ENCODE data around the gene PSMB7. TPM values are rescaled to one million over a fixed set of nuclear protein-coding genes. Genes with fewer than 3 reads are reported as not detected.

The PSMB7 gene
- 82.8 and 179 TPM in 2 replicates for total RNA-seq (2014; rRNA removed; shearing (Covaris generic); ENCODE audit: low replicate concordance)

DNA sequence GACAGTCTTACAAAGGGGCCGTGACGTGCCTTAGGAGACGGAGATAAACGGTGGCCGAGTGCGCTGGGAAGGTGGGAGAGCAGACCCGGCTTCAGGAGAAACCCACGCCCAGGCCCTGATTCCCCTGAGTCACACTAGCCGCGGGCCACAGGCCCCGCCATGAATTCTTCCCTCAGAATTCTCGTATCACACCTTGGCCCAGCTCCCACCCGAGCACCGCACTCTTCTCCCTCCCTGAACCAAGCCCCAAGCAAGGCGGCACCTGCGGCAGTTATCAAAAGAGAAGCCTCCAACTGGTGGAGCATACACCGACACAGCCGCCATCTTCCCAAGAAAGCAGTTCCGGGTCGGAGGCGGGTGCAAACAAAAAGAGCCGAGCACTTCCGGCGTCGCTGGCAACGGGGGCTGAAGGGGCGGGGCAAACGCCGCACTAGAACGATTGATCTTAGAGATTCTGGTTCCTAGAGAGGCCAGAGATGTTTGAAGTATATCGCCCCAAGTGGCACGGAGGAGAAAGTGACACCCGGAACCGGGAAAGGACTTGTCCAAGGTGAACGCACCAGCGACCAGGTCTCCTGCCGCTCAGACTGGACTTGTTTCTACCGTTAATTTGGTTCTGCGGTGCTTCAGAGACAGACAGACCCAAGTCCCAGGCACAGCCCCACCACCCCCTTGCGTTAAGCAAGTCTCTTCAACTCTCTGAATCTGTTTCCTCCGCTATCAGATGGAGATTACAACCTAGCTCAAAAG lies at the start of gene PSMB7:
TSS of gene PSMB7 (minus strand) at position 341 of the 750 bp plus-strand sequence. CDS start at position 324, 17 bp downstream.
- no peaks in the 10 kb centered on the region for H3K27me3 ChIP-seq
- peak within 1 kb of the TSS; percentile 94 for H3K4me3 ChIP-seq
- peaks cover 47% of the 10 kb centered on the region for H3K36me3 ChIP-seq
- H3K9me3 ChIP-seq: peaks cover 5% of the 10 kb centered on the region
- peak; percentile 93 for DNase-seq

DNA sequence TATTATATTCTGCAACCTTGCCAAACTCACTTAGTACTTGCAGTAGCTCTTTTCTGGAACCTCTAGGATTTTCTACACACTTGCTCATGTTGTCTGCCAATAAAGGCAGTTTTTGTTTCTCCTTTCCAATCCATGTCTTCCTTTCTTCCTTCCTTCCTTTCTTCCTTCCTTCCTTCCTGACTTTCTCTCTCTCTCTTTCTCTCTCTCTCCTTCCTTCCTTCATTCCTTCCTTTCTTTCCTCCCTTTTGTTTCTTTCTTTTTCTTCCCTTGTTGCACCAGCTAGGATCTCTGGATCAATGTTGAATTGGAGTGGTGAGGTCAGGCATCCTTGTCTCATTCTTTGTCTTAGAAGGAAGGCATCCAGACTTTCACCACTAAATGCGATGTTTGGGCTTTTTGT lies 47.5 kb upstream of the PSMB7 start:
- no peaks in the 10 kb centered on the region for H3K36me3 ChIP-seq
- no peak for DNase-seq
- H3K9me3 ChIP-seq: no peaks in the 10 kb centered on the region; the same call in 1 of the 2 replicates
- H3K4me3 ChIP-seq: no peak overlapping the region
- peaks cover 11% of the 10 kb centered on the region for H3K27me3 ChIP-seq

DNA sequence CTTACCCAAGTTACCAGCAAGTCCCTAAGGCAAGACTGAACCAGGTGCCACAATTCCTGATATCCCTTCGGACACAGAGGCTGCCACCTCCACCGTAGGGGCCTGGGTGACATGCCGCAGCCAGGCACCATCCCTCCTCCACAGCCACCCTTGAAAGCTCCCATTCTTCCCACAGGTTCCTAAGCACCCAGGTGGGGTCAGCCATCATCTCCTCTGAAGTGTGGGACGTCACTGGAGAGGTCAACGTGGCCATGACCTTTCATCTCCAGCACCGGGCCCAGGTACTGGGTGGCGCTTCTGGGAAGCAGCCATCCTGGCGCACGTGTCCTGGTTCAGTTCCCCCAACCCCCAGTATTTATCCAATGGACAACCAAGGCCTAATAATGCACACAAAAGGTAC lies 43.2 kb upstream of the PSMB7 start:
- DNase-seq: no peak
- no peak overlapping the region for H3K4me3 ChIP-seq
- H3K36me3 ChIP-seq: no peaks in the 10 kb centered on the region
- peaks cover 11% of the 10 kb centered on the region for H3K27me3 ChIP-seq
- no peaks in the 10 kb centered on the region; the same call in 1 of the 2 replicates for H3K9me3 ChIP-seq

- H3K9me3 ChIP-seq: no peaks in the 10 kb centered on the region
- peaks cover 8% of the 10 kb centered on the region for H3K27me3 ChIP-seq
- H3K4me3 ChIP-seq: no peak overlapping the region
- DNase-seq: no peak
- no peaks in the 10 kb centered on the region for H3K36me3 ChIP-seq
Measured at GRCh38 chr9:124457887-124458431, 42.7 kb upstream of the PSMB7 start.

GRCh38 chr9:124457079-124457886 lies 42.0 kb upstream of the PSMB7 start:
- Histone ChIP-seq H3K9me3 (no peaks in the 10 kb centered on the region), H3K4me3 (no peak overlapping the region), H3K36me3 (no peaks in the 10 kb centered on the region), H3K27me3 (0 out of 2 replicates have a peak, but pooled peaks cover 3% of the 10 kb centered on the region)
- no peak for DNase-seq

DNA sequence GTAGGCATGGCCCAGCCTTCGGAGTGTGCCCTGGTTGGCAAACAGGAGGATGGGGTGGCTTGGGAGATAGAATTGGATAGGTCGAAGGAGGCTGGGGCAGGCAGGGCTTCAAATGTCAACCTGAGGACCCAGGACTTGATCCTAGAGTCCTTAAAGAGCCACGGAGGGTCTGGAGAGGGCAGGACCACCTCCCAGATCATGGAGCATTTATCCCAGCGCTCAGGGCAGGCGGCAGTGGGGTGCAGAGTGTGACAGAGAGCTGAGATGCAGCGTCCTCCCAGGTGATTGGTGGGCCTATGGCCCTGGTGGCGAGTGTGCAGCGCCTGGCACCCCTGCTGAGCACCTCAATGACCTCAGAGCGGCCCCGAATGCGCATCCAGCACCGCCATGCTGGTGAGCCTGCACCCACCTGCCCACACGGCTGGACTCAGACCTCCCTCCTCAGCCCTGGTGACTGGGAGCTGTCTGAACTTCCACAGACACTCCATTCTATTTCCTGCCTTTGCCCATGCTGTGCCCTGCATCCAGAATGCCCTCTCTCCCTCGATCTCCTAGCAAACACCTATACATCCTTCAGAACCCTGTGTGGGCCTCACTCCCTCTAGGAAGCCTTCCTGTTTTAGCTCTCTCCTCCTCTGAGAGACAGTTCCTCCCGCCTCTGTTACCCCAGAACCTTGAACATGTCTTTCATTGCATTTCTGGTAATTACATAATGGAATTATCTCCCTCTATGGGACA lies 41.3 kb upstream of the PSMB7 start:
- Histone ChIP-seq H3K36me3 (no peaks in the 10 kb centered on the region), H3K4me3 (no peak overlapping the region), H3K27me3 (0 out of 2 replicates have a peak, but pooled peaks cover 2% of the 10 kb centered on the region), H3K9me3 (no peaks in the 10 kb centered on the region)
- no peak for DNase-seq

DNA sequence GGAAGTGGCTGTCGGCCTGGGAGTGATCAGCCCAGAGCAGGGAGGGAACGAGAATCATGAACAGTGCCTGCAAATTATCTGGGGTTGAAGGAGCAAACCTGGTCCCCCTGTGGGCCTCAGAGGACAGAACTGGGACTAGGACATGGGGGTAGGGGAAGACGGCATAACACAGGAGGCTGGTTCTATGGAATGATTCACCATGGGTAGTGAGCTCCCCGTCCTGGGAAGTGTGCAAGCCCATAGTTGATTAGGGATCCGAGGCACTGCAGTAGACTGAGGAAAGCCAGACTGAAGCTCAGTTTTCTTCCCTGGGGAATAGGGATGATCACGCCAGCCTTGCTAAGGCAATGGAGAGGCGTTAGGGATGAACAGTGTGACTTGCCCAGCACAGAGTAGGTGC lies 40.6 kb upstream of the PSMB7 start:
- Histone ChIP-seq H3K9me3 (no peaks in the 10 kb centered on the region), H3K36me3 (no peaks in the 10 kb centered on the region), H3K4me3 (no peak overlapping the region), H3K27me3 (no peaks in the 10 kb centered on the region)
- DNase-seq: no peak

DNA sequence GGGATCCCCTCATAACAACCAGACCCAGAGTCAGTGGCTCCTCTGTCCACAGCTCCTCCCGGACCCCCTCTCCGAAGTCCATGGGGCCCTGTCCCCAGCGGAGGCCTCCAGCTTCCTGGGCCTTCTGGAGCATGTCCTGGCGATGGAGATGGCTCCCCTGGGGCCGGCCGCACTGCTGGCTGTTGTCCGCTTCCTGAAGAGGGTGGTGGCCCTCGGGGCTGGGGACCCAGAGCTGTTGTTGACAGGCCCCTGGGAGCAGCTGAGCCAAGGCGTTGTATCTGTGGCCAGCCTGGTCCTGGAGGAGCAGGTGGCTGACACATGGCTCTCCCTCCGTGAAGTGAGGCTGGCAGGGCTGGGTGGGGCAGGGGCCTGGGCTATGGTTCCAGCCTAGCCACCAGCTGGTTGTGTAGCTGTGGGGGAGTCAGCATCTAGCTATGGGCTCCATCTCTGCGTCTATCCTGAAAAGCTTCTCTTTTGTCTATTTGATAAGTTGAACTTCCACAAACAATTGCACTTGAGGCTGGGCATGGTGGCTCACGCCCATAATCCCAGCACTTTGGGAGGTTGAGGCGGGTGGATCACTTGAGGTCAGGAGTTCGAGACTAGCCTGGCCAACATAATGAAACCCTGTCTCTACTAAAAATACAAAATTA lies 39.7 kb upstream of the PSMB7 start:
- Histone ChIP-seq H3K9me3 (no peaks in the 10 kb centered on the region), H3K27me3 (no peaks in the 10 kb centered on the region), H3K36me3 (no peaks in the 10 kb centered on the region), H3K4me3 (no peak overlapping the region)
- DNase-seq: no peak

- DNase-seq: no peak
- Histone ChIP-seq H3K4me3 (no peak overlapping the region), H3K27me3 (no peaks in the 10 kb centered on the region), H3K36me3 (no peaks in the 10 kb centered on the region), H3K9me3 (no peaks in the 10 kb centered on the region)
Measured at GRCh38 chr9:124454296-124454695, 39.1 kb upstream of the PSMB7 start.

- Histone ChIP-seq H3K9me3 (no peaks in the 10 kb centered on the region), H3K36me3 (no peaks in the 10 kb centered on the region), H3K27me3 (no peaks in the 10 kb centered on the region), H3K4me3 (no peak overlapping the region)
- DNase-seq: no peak
Measured at GRCh38 chr9:124453586-124454191, 38.4 kb upstream of the PSMB7 start.

DNA sequence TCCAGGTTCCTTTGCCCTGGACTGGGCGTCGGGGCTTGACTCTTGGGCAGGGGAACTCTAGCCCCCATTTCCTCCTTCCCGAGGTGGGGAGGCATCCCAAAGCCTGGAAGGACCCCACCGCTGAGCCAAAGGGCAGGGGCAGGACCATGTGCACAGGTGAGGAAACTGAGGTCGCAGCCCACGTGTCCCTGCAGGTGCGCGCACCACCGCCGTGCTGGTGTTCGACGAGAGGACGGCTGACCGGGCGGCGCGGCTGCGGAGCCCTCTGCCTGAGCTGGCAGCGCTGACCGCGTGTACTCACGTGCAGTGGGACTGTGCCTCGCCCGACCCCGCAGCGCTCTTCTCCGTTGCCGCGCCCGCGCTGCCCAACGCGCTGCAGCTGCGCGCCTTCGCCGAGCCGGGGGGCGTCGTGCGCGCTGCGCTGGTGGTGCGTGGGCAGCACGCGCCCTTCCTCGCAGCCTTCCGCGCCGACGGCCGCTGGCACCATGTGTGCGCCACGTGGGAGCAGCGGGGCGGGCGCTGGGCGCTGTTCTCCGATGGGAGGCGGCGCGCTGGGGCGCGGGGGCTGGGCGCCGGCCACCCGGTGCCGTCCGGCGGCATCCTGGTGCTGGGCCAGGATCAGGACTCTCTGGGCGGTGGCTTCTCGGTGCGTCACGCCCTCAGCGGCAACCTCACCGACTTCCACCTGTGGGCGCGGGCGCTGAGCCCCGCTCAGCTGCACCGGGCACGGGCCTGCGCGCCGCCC lies 37.8 kb upstream of the PSMB7 start:
- H3K27me3 ChIP-seq: no peaks in the 10 kb centered on the region
- DNase-seq: no peak

GRCh38 chr9:124452326-124452725 lies 37.1 kb upstream of the PSMB7 start:
- DNase-seq: no peak

More for the DNA sequence above, 37.8 kb upstream of the PSMB7 start:
- Histone ChIP-seq H3K9me3 (no peaks in the 10 kb centered on the region), H3K36me3 (no peaks in the 10 kb centered on the region), H3K4me3 (no peak overlapping the region)

DNA sequence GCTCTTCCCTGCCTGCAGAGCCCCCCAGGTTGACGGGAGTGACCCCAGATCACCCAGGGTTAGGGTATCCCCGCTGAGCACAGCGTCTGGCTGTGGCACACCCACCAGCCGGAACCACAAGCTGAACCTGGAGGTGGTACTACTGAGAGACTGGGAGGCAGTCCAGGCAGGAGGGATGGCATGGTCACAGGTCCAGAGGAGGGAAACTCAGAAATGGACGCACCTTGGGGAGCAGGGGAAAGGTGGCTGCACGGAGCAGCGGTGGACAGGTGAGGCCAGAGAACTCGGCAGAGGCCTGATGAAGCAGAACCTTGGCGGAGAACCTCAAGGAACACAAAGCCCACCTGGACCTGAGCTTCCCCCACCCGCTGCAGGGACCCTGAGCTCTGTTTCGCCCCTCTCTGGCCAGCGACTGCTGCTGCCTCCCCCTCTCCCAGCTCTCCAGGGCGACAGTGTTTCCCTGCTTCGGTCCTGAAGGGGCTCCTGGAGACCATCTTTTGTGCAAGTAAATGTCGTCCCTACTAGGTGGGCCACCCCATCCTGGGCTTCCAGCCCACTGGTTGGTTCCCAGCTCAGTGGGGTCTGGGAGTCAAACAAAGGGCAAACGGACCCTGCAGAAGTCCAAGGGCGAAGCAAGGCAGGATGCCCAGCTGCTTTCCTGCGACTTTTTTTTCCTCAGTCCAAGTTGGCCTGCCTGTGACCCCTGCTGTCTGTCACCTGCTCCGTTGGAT lies 35.9 kb upstream of the PSMB7 start:
- Histone ChIP-seq H3K27me3 (no peaks in the 10 kb centered on the region), H3K4me3 (no peak overlapping the region), H3K9me3 (no peaks in the 10 kb centered on the region), H3K36me3 (no peaks in the 10 kb centered on the region)
- no peak for DNase-seq

More at GRCh38 chr9:124452326-124452725, 37.1 kb upstream of the PSMB7 start:
- Histone ChIP-seq H3K36me3 (no peaks in the 10 kb centered on the region), H3K9me3 (no peaks in the 10 kb centered on the region), H3K27me3 (no peaks in the 10 kb centered on the region), H3K4me3 (no peak overlapping the region)

DNA sequence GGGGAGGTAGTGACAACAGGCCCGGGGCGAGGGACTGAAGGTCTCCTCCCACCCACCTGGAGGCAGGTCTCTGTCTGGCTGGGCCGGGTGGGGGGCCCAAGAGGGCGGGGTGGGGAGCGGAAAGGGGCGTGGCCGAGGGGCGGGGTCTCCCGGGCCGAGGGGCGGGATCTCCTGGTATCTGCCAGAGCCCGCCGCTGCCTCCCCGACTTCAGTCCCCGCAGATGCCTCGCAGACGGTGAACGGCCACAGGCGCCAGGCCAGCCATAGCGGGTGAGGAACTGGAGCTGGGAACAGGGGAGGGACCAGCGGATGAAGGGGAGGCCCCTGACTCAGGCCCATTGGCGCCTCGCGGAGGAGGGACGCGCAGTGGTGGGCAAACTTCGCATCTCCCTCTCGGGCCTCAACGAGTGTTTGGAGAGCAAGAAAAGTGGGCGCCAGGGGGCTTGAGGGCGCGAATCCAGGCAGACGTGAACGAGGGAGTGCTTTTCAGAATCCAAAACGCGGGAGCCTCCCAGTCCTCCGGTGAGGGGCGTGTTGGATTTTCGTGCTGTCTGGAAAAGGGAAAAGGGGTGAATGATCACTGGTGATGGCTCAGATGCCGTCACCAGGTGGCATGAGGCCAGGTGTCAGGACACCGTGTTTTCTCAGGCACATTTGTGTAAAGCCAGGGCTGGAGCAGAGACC lies 35.1 kb upstream of the PSMB7 start, which contains the start of gene ADGRD2:
TSS of gene ADGRD2 (plus strand) at position 211 of the 684 bp plus-strand sequence. CDS start 1,216 bp downstream, outside the sequence.
- Histone ChIP-seq H3K4me3 (no peak within 1 kb of the TSS), H3K9me3 (no peaks in the 10 kb centered on the region)
- DNase-seq: no peak

More for the DNA sequence above, 35.1 kb upstream of the PSMB7 start, which contains the start of gene ADGRD2:
- H3K27me3 ChIP-seq: no peaks in the 10 kb centered on the region
- H3K36me3 ChIP-seq: no peaks in the 10 kb centered on the region

Data from MG63 (cell line).